H1 (cell line): ENCODE data around the gene RAPGEF5. TPM values are rescaled to one million over a fixed set of nuclear protein-coding genes. Genes with fewer than 3 reads are reported as not detected.

ENCODE experiments used
- CTCF ChIA-PET: fragments of 300-600 bp; sonication (Branson Sonifier 250); formaldehyde crosslinking; loops from one replicate; lab custom pipeline; 2021; ENCODE audit not compliant: partially characterized antibody; lab: Charles Lee
- POLR2A ChIA-PET: fragments of 300-600 bp; sonication (Branson Sonifier 250); formaldehyde crosslinking; loops from one replicate; lab custom pipeline; 2021; ENCODE audit warnings: inconsistent platforms; ENCODE audit not compliant: partially characterized antibody; lab: Charles Lee
- DNase-seq, 2 experiments: peaks; one replicate each; pipeline versions ENCODE4 v3.0.0 to v3.0.0-alpha.2; 2010 to 2022; ENCODE audit warnings: low spot score in 2 of 2, low read depth in 1 of 2, mixed read lengths in 1 of 2
- FAIRE-seq: peaks from 2 replicates; lab custom pipeline; 2011; peaks lifted over from hg19 to GRCh38; lab: Jason Lieb, UNC
- H2AFZ ChIP-seq: 2 replicates; pipeline ENCODE4 v1.8.1; 2012; ENCODE audit warnings: low read length, inconsistent platforms
- H2AK5ac ChIP-seq: 2 replicates; pipeline ENCODE4 v1.6.1; 2013; ENCODE audit warnings: low read depth, low read length
- H2BK120ac ChIP-seq: replicated peaks from 2 replicates; pipeline ENCODE3; 2013; ENCODE audit warnings: low read depth, low read length, inconsistent platforms
- H2BK12ac ChIP-seq: 2 replicates; pipeline ENCODE4 v1.6.1; 2013; ENCODE audit warnings: low read depth, low read length
- H2BK15ac ChIP-seq: 2 replicates; pipeline ENCODE4 v1.6.1; 2013; ENCODE audit warnings: low read length
- H2BK20ac ChIP-seq: 2 replicates; pipeline ENCODE4 v1.6.1; 2013; ENCODE audit warnings: low read length
- H2BK5ac ChIP-seq: 2 replicates; pipeline ENCODE4 v1.6.1; 2013; ENCODE audit warnings: low read depth, low read length
- H3K14ac ChIP-seq: 2 replicates; pipeline ENCODE4 v1.6.1; 2013; ENCODE audit warnings: inconsistent platforms; ENCODE audit not compliant: insufficient read length
- H3K18ac ChIP-seq: 2 replicates; pipeline ENCODE4 v1.6.1; 2013; ENCODE audit warnings: low read length; ENCODE audit errors: extremely low read depth
- H3K23ac ChIP-seq: 2 replicates; pipeline ENCODE4 v1.6.1; 2013; ENCODE audit warnings: inconsistent platforms; ENCODE audit not compliant: insufficient read length
- H3K23me2 ChIP-seq: 2 replicates; pipeline ENCODE4 v1.6.1; 2013; ENCODE audit warnings: low read depth, low read length
- H3K27ac ChIP-seq: 2 replicates; pipeline ENCODE4 v1.6.1; 2011; ENCODE audit warnings: low read depth, low read length, inconsistent platforms
- H3K27me3 ChIP-seq, 4 experiments: replicated peaks in 1 of 4; 1 replicate in 1 of 4; 2 replicates in 3 of 4; pipeline versions ENCODE4 v1.6.1 to v1.8.1; 2011 to 2013; ENCODE audit warnings: low read length in 3 of 4, mild to moderate bottlenecking in 3 of 4, inconsistent platforms in 2 of 4, mixed read lengths in 2 of 4, moderate library complexity in 1 of 4; ENCODE audit not compliant: control insufficient read depth in 3 of 4, insufficient read depth in 3 of 4; ENCODE audit errors: extremely low read depth in 1 of 4
- H3K36me3 ChIP-seq, 4 experiments: 2 replicates each; pipeline versions ENCODE4 v1.6.1 to v1.8.1; 2011 to 2013; ENCODE audit warnings: mild to moderate bottlenecking in 4 of 4, low read length in 3 of 4, moderate library complexity in 2 of 4, control low read depth in 1 of 4, inconsistent platforms in 1 of 4; ENCODE audit not compliant: insufficient read depth in 4 of 4, control insufficient read depth in 2 of 4
- H3K4ac ChIP-seq: replicated peaks from 2 replicates; pipeline ENCODE3; 2013; ENCODE audit warnings: low read length, low read depth, mixed read lengths, inconsistent platforms; ENCODE audit not compliant: insufficient read length
- H3K4me1 ChIP-seq, 4 experiments: replicated peaks in 1 of 4; 1 replicate in 1 of 4; 2 replicates in 3 of 4; pipeline versions ENCODE4 v1.6.1 to v1.8.1; 2011 to 2013; ENCODE audit warnings: low read length in 3 of 4, inconsistent platforms in 2 of 4, mixed read lengths in 1 of 4; ENCODE audit not compliant: insufficient read depth in 4 of 4, control insufficient read depth in 3 of 4
- H3K4me2 ChIP-seq, 2 experiments: 2 replicates each; pipeline versions ENCODE4 v1.6.1 to v1.8.1; 2011 to 2013; ENCODE audit warnings: low read depth in 2 of 2, low read length in 2 of 2, control low read depth in 1 of 2, inconsistent platforms in 1 of 2, mild to moderate bottlenecking in 1 of 2; ENCODE audit not compliant: insufficient read depth in 1 of 2
- H3K4me3 ChIP-seq, 4 experiments: fragments of 200-600, 300-600 bp in 1 of 4; sonication (generic), shearing (Covaris generic), sonication (Bioruptor Twin) in 1 of 4; 2 replicates each; pipeline versions ENCODE4 v1.5.1 to v1.8.1; 2011 to 2016; ENCODE audit warnings: low read length in 4 of 4, low read depth in 3 of 4, control low read depth in 2 of 4, inconsistent platforms in 2 of 4, mild to moderate bottlenecking in 2 of 4, mixed read lengths in 1 of 4, moderate library complexity in 1 of 4; ENCODE audit not compliant: insufficient read depth in 2 of 4; ENCODE audit errors: extremely low read depth in 1 of 4
- H3K56ac ChIP-seq: replicated peaks from 2 replicates; pipeline ENCODE3; 2013; ENCODE audit warnings: low read depth, mild to moderate bottlenecking, mixed read lengths, low read length, inconsistent platforms; ENCODE audit not compliant: insufficient read length
- H3K79me1 ChIP-seq: 2 replicates; pipeline ENCODE4 v1.6.1; 2013; ENCODE audit warnings: low read depth, low read length, control low read depth
- H3K79me2 ChIP-seq, 2 experiments: 2 replicates each; pipeline versions ENCODE4 v1.6.1 to v1.8.1; 2012 to 2013; ENCODE audit warnings: low read length in 2 of 2, mild to moderate bottlenecking in 2 of 2, inconsistent platforms in 1 of 2; ENCODE audit not compliant: insufficient read depth in 2 of 2, control insufficient read depth in 1 of 2
- H3K9ac ChIP-seq, 4 experiments: replicated peaks in 1 of 4; 1 replicate in 1 of 4; 2 replicates in 3 of 4; pipeline versions ENCODE4 v1.6.1 to v1.8.1; 2011 to 2013; ENCODE audit warnings: low read depth in 3 of 4, low read length in 3 of 4, control low read depth in 2 of 4, mild to moderate bottlenecking in 2 of 4, moderate library complexity in 2 of 4, inconsistent platforms in 1 of 4; ENCODE audit errors: extremely low read depth in 1 of 4
- H3K9me3 ChIP-seq, 2 experiments: 2 replicates each; pipeline versions ENCODE4 v1.6.1 to v1.8.1; 2012 to 2013; ENCODE audit warnings: mild to moderate bottlenecking in 2 of 2, moderate library complexity in 2 of 2, control low read depth in 1 of 2, inconsistent platforms in 1 of 2, low read depth in 1 of 2, low read length in 1 of 2, mixed read lengths in 1 of 2; ENCODE audit not compliant: insufficient read depth in 2 of 2
- H4K20me1 ChIP-seq, 2 experiments: replicated peaks in 1 of 2; 2 replicates each; pipeline versions ENCODE3 to v1.8.1; 2011 to 2013; ENCODE audit warnings: inconsistent platforms in 2 of 2, low read length in 2 of 2, mild to moderate bottlenecking in 1 of 2; ENCODE audit not compliant: insufficient read depth in 2 of 2, control insufficient read depth in 1 of 2
- H4K5ac ChIP-seq: 2 replicates; pipeline ENCODE4 v1.6.1; 2013; ENCODE audit warnings: low read length, low read depth, mixed read lengths, inconsistent platforms; ENCODE audit not compliant: insufficient read length
- H4K8ac ChIP-seq: 2 replicates; pipeline ENCODE4 v1.8.0; 2013; ENCODE audit warnings: mild to moderate bottlenecking, moderate library complexity, low read length, inconsistent platforms; ENCODE audit not compliant: insufficient read depth; ENCODE audit errors: extremely low read depth
- H4K91ac ChIP-seq: replicated peaks from 2 replicates; pipeline ENCODE3; 2013; ENCODE audit warnings: low read length, mixed read lengths, inconsistent platforms; ENCODE audit not compliant: insufficient read length
- ATF3 ChIP-seq: IDR thresholded peaks from 2 replicates; pipeline ENCODE4 v1.6.1; 2011; ENCODE audit warnings: low read depth, mild to moderate bottlenecking, low read length; ENCODE audit not compliant: insufficient read depth
- BRCA1 ChIP-seq: IDR thresholded peaks from 2 replicates; pipeline ENCODE4 v1.6.1; 2012; ENCODE audit warnings: low read depth, low read length, improper control_type of control experiment
- GTF2F1 ChIP-seq: IDR thresholded peaks from 2 replicates; pipeline ENCODE4 v1.6.1; 2012; ENCODE audit warnings: low read depth, low read length, improper control_type of control experiment, borderline replicate concordance
- NRF1 ChIP-seq: IDR thresholded peaks from 2 replicates; pipeline ENCODE4 v1.6.1; 2011; ENCODE audit warnings: mild to moderate bottlenecking, low read depth, low read length, improper control_type of control experiment
- SRF ChIP-seq: IDR thresholded peaks from 2 replicates; pipeline ENCODE4 v1.6.1; 2011; ENCODE audit warnings: mild to moderate bottlenecking, low read depth, low read length, moderate library complexity
- TAF1 ChIP-seq: IDR thresholded peaks from 2 replicates; pipeline ENCODE4 v1.6.1; 2011; ENCODE audit warnings: mild to moderate bottlenecking, low read depth, low read length
- whole genome bisulfite sequencing, 2 experiments: shearing (Covaris generic) in 1 of 2; methylation state at CpG; one replicate each; pipeline versions ENCODE4 v1.1.6 to v1.1.7; 2013 to 2015; ENCODE audit warnings: low lambda C conversion rate in 2 of 2, mixed read lengths in 2 of 2, inconsistent platforms in 1 of 2, low coverage in 1 of 2, missing lambda C conversion rate in 1 of 2; ENCODE audit not compliant: insufficient replicate concordance in 2 of 2, insufficient coverage in 1 of 2, insufficient read length in 1 of 2; ENCODE audit errors: extremely low coverage in 1 of 2, missing lambda C conversion rate in 1 of 2; 5-methylcytosine and 5-hydroxymethylcytosine counted together
- polyA plus RNA-seq, 7 experiments: library from polyadenylated mRNA; depleted of rRNA in 3 of 7; stranded (reverse) in 5 of 7; unstranded in 2 of 7; fragments of >200 nt in 5 of 7; fragments of 200-250 nt in 2 of 7; gene quantifications; 1 replicate in 5 of 7; 2 replicates in 1 of 7; 4 replicates in 1 of 7; pipeline versions ENCODE4 v1.2.1 to v1.2.3, GENCODE V29; 2011 to 2013; ENCODE audit warnings: missing spikeins in 2 of 7, mixed read lengths in 2 of 7
- total RNA-seq: library from RNA; stranded (reverse); fragmentation: NEBNext Ultra II Directional; extraction: Animal tissue kit (Norgen Biotek cat#: 25700); gene quantifications from 2 replicates; pipeline ENCODE4 v1.2.1, GENCODE V29; 2021

The RAPGEF5 gene
- total and polyA plus RNA-seq, 2 of the 8 experiments (the other 6 are each of a cell fraction or from before 2014, with no cell fraction given) = 4.4 to 22.9 TPM

- Histone ChIP-seq H2BK12ac (no peak overlapping the region), H2BK20ac (no peak overlapping the region), H3K9ac (no peak overlapping the region), H4K8ac (no peak overlapping the region), H3K27me3 (no peaks in the 10 kb centered on the region), H2BK15ac (no peak overlapping the region), H3K27ac (no peak overlapping the region), H3K14ac (no peak overlapping the region), H3K4me3 (no peak overlapping the region), H3K79me2 (no peaks in the 10 kb centered on the region), H3K23me2 (no peaks in the 10 kb centered on the region)
- TF ChIP-seq NRF1 = no peak
- TF ChIP-seq GTF2F1 = no peak
- no peak for TF ChIP-seq TAF1
- no peak for TF ChIP-seq ATF3
- TF ChIP-seq BRCA1 = no peak
- no peak for TF ChIP-seq SRF
- TF ChIP-seq, all 59 proteins: peak for 0
- Histone ChIP-seq H3K9me3 (no peaks in the 10 kb centered on the region), H2AFZ (no peak overlapping the region), H3K4me2 (no peak overlapping the region), H3K23ac (no peak overlapping the region), H3K18ac (no peak overlapping the region), H3K36me3 (no peaks in the 10 kb centered on the region), H3K4ac (no peak overlapping the region), H4K91ac (no peak overlapping the region), H2AK5ac (no peak overlapping the region), H4K20me1 (no peaks in the 10 kb centered on the region), H4K5ac (no peak overlapping the region), H3K4me1 (no peaks in the 10 kb centered on the region), H2BK5ac (no peak overlapping the region), H2BK120ac (no peak overlapping the region), H3K56ac (no peak overlapping the region), H3K79me1 (no peaks in the 10 kb centered on the region)
- DNase-seq (no peak), FAIRE-seq (no peak)
- ChIA-PET POLR2A (no interaction called here), CTCF (no interaction called here)
- 73% methylated on average over 6 of the region's 6 CpGs; no CpG with 5 or more reads in 1 of the 2 experiments for WGBS, 2 experiments
Measured at GRCh38 chr7:22395222-22395621, 38.3 kb upstream of the RAPGEF5 start.
